Brain pericyte (primary cell): ENCODE data around the gene FAN1.
"Not testable (repeated sequence)": the region's sequence is repeated elsewhere in the genome, so short reads cannot be mapped to it uniquely, and the experiment has no call there.

Experiments
- DNase-seq: peaks from one replicate; pipeline ENCODE4 v3.0.0-alpha.2; 2012; ENCODE audit warnings: low read depth, low spot score

The FAN1 gene

GRCh38 chr15:30903497-30904187, at the start of gene FAN1:
Gene FAN1 (plus strand): TSS chr15:30903915. CDS start chr15:30904664, 749 bp downstream.
- DNase-seq, result no peak

GRCh38 chr15:30859091-30859874, 44.4 kb upstream of the FAN1 start:
- DNase-seq, result no peak

GRCh38 chr15:30865257-30865656, 38.5 kb upstream of the FAN1 start:
- no peak for DNase-seq

GRCh38 chr15:30870681-30871080, 33.0 kb upstream of the FAN1 start:
- DNase-seq, result no peak

- DNase-seq, result no peak
Observed at GRCh38 chr15:30872341-30872748, 31.4 kb upstream of the FAN1 start.

- DNase-seq, result no peak
Observed at GRCh38 chr15:30877070-30877469, 26.6 kb upstream of the FAN1 start.

GRCh38 chr15:30878515-30878914, 25.2 kb upstream of the FAN1 start:
- DNase-seq, result no peak

- no peak for DNase-seq
Observed at GRCh38 chr15:30882849-30883433, 20.8 kb upstream of the FAN1 start.

- DNase-seq, result not testable (repeated sequence)
Observed at GRCh38 chr15:30883666-30884065, 20.0 kb upstream of the FAN1 start.

- DNase-seq, result no peak
Observed at GRCh38 chr15:30885814-30886213, 17.9 kb upstream of the FAN1 start.

- DNase-seq, result no peak
Observed at GRCh38 chr15:30889196-30889595, 14.5 kb upstream of the FAN1 start.

GRCh38 chr15:30895461-30896210, 8.1 kb upstream of the FAN1 start:
- DNase-seq, result no peak

- no peak for DNase-seq
Observed at GRCh38 chr15:30896211-30896606, 7.5 kb upstream of the FAN1 start.

GRCh38 chr15:30901889-30902288, 1.8 kb upstream of the FAN1 start:
- no peak for DNase-seq

GRCh38 chr15:30904812-30905211, 1.1 kb downstream of the FAN1 start:
- DNase-seq, result no peak

GRCh38 chr15:30905821-30906220, 2.1 kb downstream of the FAN1 start:
- DNase-seq, result no peak

GRCh38 chr15:30906366-30906765, 2.7 kb downstream of the FAN1 start:
- no peak for DNase-seq

- DNase-seq, result no peak
Observed at GRCh38 chr15:30913761-30914160, 10.0 kb downstream of the FAN1 start.

GRCh38 chr15:30917013-30917412, 13.3 kb downstream of the FAN1 start:
- DNase-seq, result no peak

- no peak for DNase-seq
Observed at GRCh38 chr15:30917675-30918074, 14.0 kb downstream of the FAN1 start.

- no peak for DNase-seq
Observed at GRCh38 chr15:30918366-30918765, 14.7 kb downstream of the FAN1 start.
